K562 (cell line): ENCODE data around the gene CHMP4B. TPM values are rescaled to one million over a fixed set of nuclear protein-coding genes. Genes with fewer than 3 reads are reported as not detected.

Source experiments
- ATAC-seq: fragments of 200-7000 bp; cut with Tn5 transposase; 3 replicates; pipeline ENCODE4 v1.9.1; 2020; ENCODE audit warnings: moderate library complexity
- BruUV-seq: library from RNA; stranded (reverse); fragments of 400-500 nt; replicated peaks from 2 replicates; lab custom pipeline; 2021; lab: Mats Ljungman, UMichigan
- CTCF ChIA-PET: fragments of 300-600 bp; formaldehyde crosslinking; extraction: SDS; loops from one replicate; lab custom pipeline; 2021; ENCODE audit warnings: low intra/inter-chr PET ratio; lab: Yijun Ruan, JAX
- POLR2A ChIA-PET: fragments of 300-600, 350-650 bp; sonication (Branson Sonifier 250); formaldehyde crosslinking; extraction: SDS; loops from one replicate; lab custom pipeline; 2021; ENCODE audit warnings: antibody characterized with exemption, inconsistent platforms; lab: Yijun Ruan, JAX
- DNase-seq, 4 experiments: peaks; one replicate each; pipeline versions ENCODE4 v3.0.0 to v3.0.0-alpha.2; 2011 to 2018; ENCODE audit warnings: low spot score in 3 of 4, mixed read lengths in 3 of 4; ENCODE audit errors: extremely low read depth in 1 of 4
- FAIRE-seq: peaks from 2 replicates; lab custom pipeline; 2011; peaks lifted over from hg19 to GRCh38; lab: Jason Lieb, UNC
- H2AFZ ChIP-seq: 2 replicates; pipeline ENCODE4 v1.6.0; 2011; ENCODE audit warnings: low read depth, low read length, control low read depth, inconsistent platforms
- H3K27ac ChIP-seq: fragments of 200-600 bp; 3 replicates; pipeline ENCODE4 v1.8.0; 2011; ENCODE audit warnings: low read depth, mild to moderate bottlenecking, control low read depth, inconsistent platforms, low read length, moderate library complexity, mixed read lengths; ENCODE audit errors: extremely low read depth
- H3K27me3 ChIP-seq, 2 experiments: fragments of 300-600 bp in 1 of 2; 2 replicates in 1 of 2; 3 replicates in 1 of 2; pipeline versions ENCODE4 v1.6.0 to v1.8.0; 2011; ENCODE audit warnings: inconsistent platforms in 2 of 2, low read length in 2 of 2, mild to moderate bottlenecking in 1 of 2, mixed read lengths in 1 of 2, moderate library complexity in 1 of 2; ENCODE audit not compliant: control insufficient read depth in 2 of 2, insufficient read depth in 2 of 2
- H3K36me3 ChIP-seq: fragments of 300-600 bp; 3 replicates; pipeline ENCODE4 v1.8.0; 2011; ENCODE audit warnings: mild to moderate bottlenecking, low read length, inconsistent platforms; ENCODE audit not compliant: control insufficient read depth, insufficient read depth
- H3K4me1 ChIP-seq, 2 experiments: fragments of 200-600 bp in 1 of 2; replicated peaks in 1 of 2; 2 replicates in 1 of 2; 3 replicates in 1 of 2; pipeline versions ENCODE4 v1.5.1 to v1.8.0; 2011; ENCODE audit warnings: inconsistent platforms in 2 of 2, low read length in 2 of 2, mild to moderate bottlenecking in 1 of 2, mixed read lengths in 1 of 2, moderate library complexity in 1 of 2; ENCODE audit not compliant: control insufficient read depth in 2 of 2, insufficient read depth in 2 of 2
- H3K4me2 ChIP-seq: 2 replicates; pipeline ENCODE4 v1.6.1; 2011; ENCODE audit warnings: low read length, control low read depth, inconsistent platforms, mixed read lengths; ENCODE audit not compliant: insufficient read depth
- H3K4me3 ChIP-seq: fragments of 200-600 bp; sonication (generic), shearing (Covaris generic); 2 replicates; pipeline ENCODE4 v1.5.1; 2016; ENCODE audit warnings: control low read depth, inconsistent platforms
- H3K79me2 ChIP-seq: fragments of 200-600 bp; 3 replicates; pipeline ENCODE4 v1.8.0; 2011; ENCODE audit warnings: low read length, inconsistent platforms; ENCODE audit not compliant: control insufficient read depth, insufficient read depth
- H3K9ac ChIP-seq, 2 experiments: 2 replicates each; pipeline versions ENCODE4 v1.6.0 to v1.6.1; 2011; ENCODE audit warnings: low read depth in 2 of 2, low read length in 2 of 2, control low read depth in 1 of 2, inconsistent platforms in 1 of 2, mild to moderate bottlenecking in 1 of 2, mixed read lengths in 1 of 2; ENCODE audit not compliant: insufficient read depth in 1 of 2
- H3K9me1 ChIP-seq: one replicate; pipeline ENCODE4 v1.6.0; 2011; ENCODE audit warnings: inconsistent platforms, mild to moderate bottlenecking, low read length, moderate library complexity; ENCODE audit not compliant: control insufficient read depth, insufficient read depth
- H3K9me3 ChIP-seq: replicated peaks from 2 replicates; pipeline ENCODE4 v1.5.1; 2011; ENCODE audit warnings: low read depth, low read length, inconsistent platforms; ENCODE audit not compliant: control insufficient read depth, insufficient read depth
- H4K20me1 ChIP-seq: replicated peaks from 2 replicates; pipeline ENCODE4 v1.6.1; 2011; ENCODE audit warnings: low read length, inconsistent platforms, mixed read lengths; ENCODE audit not compliant: control insufficient read depth, insufficient read depth
- ATF3 ChIP-seq, 2 experiments: fragments of 450-650 bp in 1 of 2; sonication (generic) in 1 of 2; formaldehyde crosslinking in 1 of 2; IDR thresholded peaks in 1 of 2; conservative IDR thresholded peaks in 1 of 2; 2 replicates each; pipeline versions ENCODE4 v1.6.1 to v1.8.1; 2016 to 2023; ENCODE audit warnings: mild to moderate bottlenecking in 2 of 2, moderate library complexity in 2 of 2, inconsistent platforms in 1 of 2, missing genetic modification reagents in 1 of 2
- NFIC ChIP-seq: fragments of 450-650 bp; IDR thresholded peaks from 2 replicates; pipeline ENCODE4 v1.6.1; 2017; ENCODE audit warnings: mild to moderate bottlenecking, inconsistent platforms
- PBX2 ChIP-seq, 2 experiments: IDR thresholded peaks in 1 of 2; conservative IDR thresholded peaks in 1 of 2; 2 replicates each; pipeline ENCODE4 v1.6.1; 2016; ENCODE audit warnings: low read depth in 2 of 2, mild to moderate bottlenecking in 1 of 2, missing compliant biosample characterization in 1 of 2, missing genetic modification characterization in 1 of 2, moderate library complexity in 1 of 2
- WGBS: fragments of 100-300 bp; shearing (Covaris generic); methylation state at CpG from one replicate; pipeline ENCODE4 v1.1.6; 2016; ENCODE audit warnings: low coverage, mixed read lengths; ENCODE audit not compliant: insufficient coverage; ENCODE audit errors: missing lambda C conversion rate; 5-methylcytosine and 5-hydroxymethylcytosine counted together
- in situ Hi-C: fragments of 300-500 bp; cut with MboI; formaldehyde crosslinking; loops from 4 replicates; pipeline ENCODE4 v1.15.0; 2018; ENCODE audit warnings: inconsistent platforms, mixed read lengths
- intact Hi-C: fragments of 100-400 bp; cut with micrococcal nuclease; formaldehyde crosslinking; loops from 2 replicates; pipeline ENCODE4 v1.14.2; 2022
- polyA plus RNA-seq, 8 experiments: library from polyadenylated mRNA; depleted of rRNA in 4 of 8; stranded (reverse) in 5 of 8; unstranded in 3 of 8; fragments of >200 nt; fragmentation: Nextera tagmentation in 2 of 8; fragmentation: Illumina TruSeq in 1 of 8; extraction: Ambion mirVana in 2 of 8; extraction: Trizol in 1 of 8; gene quantifications; 2 replicates each; pipeline versions ENCODE4 v1.2.1 to v1.2.3, GENCODE V29; 2011 to 2014; ENCODE audit warnings: inconsistent platforms in 1 of 8, missing spikeins in 1 of 8
- total RNA-seq, 7 experiments: library from RNA; depleted of rRNA in 6 of 7; stranded (reverse); fragments of >200 nt in 6 of 7; fragmentation: Illumina TruSeq in 2 of 7; extraction: Trizol in 2 of 7; gene quantifications; 2 replicates each; pipeline versions ENCODE4 v1.2.1 to v1.2.3, GENCODE V29; 2011 to 2021; ENCODE audit warnings: low replicate concordance in 1 of 7

The CHMP4B gene
- total and polyA plus RNA-seq, 9 of the 15 experiments (the other 6 are each of a cell fraction or from before 2014, with no cell fraction given) = 1.8 to 64.7 (median 31.8) TPM

DNA sequence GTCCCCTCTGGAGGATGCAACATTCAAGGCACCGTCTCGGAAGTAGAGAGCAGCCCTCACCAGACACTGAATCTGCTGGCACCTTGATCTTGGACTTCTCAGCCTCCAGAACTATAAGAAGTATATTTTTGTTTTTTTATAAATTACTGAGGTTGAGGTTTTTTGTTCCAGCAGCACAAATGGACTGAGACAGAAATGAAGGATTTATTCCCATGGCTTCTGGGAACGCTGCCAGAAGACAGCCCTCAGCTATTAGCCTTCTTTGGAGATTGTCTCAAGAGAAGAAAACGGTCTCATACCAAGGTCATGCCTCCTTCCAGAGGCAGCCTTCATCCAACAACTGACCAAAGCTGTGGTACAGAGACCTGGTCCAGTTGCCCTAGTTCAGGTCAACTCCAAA lies 85.4 kb downstream of the CHMP4B start:
- BruUV-seq = no TSS peak
- Histone ChIP-seq H3K4me3 (no peak overlapping the region), H4K20me1 (peaks cover 11% of the 10 kb centered on the region), H2AFZ (no peak overlapping the region), H3K9me1 (no peaks in the 10 kb centered on the region), H3K9ac (no peak overlapping the region), H3K79me2 (no peaks in the 10 kb centered on the region), H3K27me3 (peaks cover 29 to 70% of the 10 kb centered on the region in 2 experiments; a peak in 4 of 5 replicates), H3K36me3 (no peaks in the 10 kb centered on the region), H3K4me2 (no peak overlapping the region), H3K9me3 (no peaks in the 10 kb centered on the region), H3K27ac (no peak overlapping the region), H3K4me1 (no peaks in the 10 kb centered on the region; a peak in 2 of 5 replicates)
- POLR2A ChIA-PET = interaction anchor here (0.7 to 1.1 kb wide), 2 partner anchors 17 to 860 kb away, joined by 3 read pairs; no protein-coding TSS in a partner anchor
- in situ Hi-C loops (no loop called here), intact Hi-C loops (no loop called here)
- DNase-seq (no peak), FAIRE-seq (no peak), ATAC-seq (no peak)
- 5% methylated on average over 4 of the region's 4 CpGs for WGBS
- CTCF ChIA-PET = no interaction called here
- TF ChIP-seq ATF3 (IDR thresholded peaks at IDR 0.05) = no peak
- no peak for TF ChIP-seq ATF3 (CRISPR knock-in tag; conservative IDR thresholded peaks at IDR 0.05)
- TF ChIP-seq PBX2 (CRISPR knock-in tag; IDR thresholded peaks at IDR 0.05; ENCODE audit: low read depth) = no peak
- peak; percentile 48; the same call in 1 of the 2 replicates for TF ChIP-seq PBX2 (tag; conservative IDR thresholded peaks at IDR 0.05; ENCODE audit: low read depth)
- TF ChIP-seq NFIC = peak; percentile 28; the same call in 1 of the 2 replicates
